IPS-NIHi7 (cell line): ENCODE data around the gene SLC4A5.

Experiments
- DNase-seq: peaks from one replicate; pipeline ENCODE4 v3.0.0; 2012; ENCODE audit warnings: mixed read lengths; ENCODE audit errors: extremely low spot score

Gene SLC4A5

DNA sequence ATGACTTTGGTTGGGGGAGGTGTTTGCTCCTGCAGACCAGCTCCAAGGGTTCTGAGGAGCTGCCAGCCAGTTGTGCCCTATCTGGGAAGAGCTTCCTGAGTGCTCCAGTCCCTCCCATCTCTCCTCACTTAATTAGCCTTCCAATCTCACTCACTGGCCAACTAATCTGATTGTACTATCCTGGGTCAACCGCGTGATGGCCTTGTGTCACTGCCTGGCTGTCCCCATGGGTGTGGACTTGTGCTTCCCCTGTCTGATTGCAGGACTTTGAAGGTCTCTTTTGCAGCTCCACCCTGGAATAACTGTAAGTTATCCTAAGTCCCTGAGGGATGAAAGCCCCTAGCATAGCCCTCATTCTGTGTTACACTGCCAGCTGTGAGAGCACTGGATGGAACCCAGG is 65.0 kb downstream of the SLC4A5 start:
- DNase-seq: no peak

DNA sequence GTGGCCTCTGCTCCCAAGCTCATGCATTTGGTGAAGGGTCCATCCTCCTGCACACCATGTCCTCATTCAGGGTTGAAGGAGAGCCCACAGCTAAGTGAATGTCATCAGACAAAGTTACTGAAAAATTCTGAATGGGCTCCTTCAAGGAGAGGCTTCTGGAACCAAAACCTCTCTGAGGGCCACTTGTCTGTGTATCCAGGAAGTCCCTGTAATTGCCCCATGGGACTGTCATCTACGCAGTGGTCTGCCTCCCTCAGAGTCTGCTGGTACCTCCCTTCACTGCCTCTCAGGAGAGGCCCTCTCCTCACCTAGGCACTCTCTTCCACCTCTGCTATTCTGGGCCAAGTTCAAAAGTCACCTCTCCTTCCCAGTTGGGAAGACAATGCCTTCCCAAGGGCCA is 68.0 kb downstream of the SLC4A5 start:
- no peak for DNase-seq

DNA sequence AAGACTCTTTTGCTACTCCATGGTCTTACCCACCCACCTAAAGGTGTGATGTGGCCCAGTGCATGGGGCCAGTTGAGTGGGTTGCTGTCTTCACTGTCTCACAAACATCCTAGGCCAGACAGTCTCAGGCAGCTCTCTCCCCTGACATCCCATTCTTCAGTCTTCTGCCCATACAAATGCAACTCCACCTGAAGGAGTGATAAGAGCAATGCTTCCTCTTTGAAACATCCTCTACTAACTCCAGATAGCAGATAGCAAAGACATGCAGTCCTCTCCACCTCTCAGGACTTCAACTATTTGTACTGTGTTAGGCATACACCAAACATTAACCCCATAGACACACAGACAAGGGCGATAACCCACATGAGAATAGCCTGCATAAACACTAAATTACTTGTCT is 73.5 kb downstream of the SLC4A5 start:
- DNase-seq: no peak

DNA sequence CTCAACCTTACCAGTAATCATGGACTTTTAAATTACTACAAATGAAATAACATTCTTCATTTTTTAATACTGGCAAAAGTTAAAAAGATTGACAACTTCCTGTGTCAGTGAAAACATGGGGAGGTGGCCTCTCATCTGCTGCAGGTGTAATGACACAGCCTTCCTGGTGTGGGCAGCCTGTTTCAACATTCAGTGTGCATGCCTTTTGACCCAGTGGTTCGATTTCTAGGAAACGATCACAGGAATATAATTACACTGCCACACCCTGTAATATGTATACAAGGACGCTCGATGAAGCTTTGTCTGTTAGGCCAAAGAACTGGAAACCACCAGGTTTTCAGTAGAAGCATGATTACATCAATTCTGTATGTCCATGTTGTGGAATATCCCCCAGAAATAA is 76.1 kb downstream of the SLC4A5 start:
- DNase-seq: peak; percentile 65

GRCh38 chr2:74264281-74264680 is 78.9 kb downstream of the SLC4A5 start:
- no peak for DNase-seq

DNA sequence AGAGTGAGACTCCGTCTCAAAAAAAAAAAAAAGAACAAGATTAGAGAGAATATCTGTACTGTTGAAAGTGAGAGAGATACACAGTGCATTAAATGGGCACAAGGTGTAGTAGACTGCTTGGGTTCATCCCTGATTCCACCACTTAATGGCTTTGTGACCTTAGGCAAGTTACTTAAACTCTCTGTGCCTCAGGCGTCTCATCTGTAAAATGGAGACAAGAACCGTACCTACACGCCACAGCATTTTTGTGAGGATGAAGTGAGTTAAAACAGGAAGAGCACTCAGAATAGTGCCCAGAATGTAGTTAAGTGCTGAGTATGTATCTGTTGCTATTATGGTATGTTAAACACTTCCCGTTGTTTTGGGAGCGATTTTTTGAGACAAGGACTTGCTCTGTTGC is 80.5 kb downstream of the SLC4A5 start:
- DNase-seq: no peak

- peak; percentile 88 for DNase-seq
These were observed 81.9 kb downstream of the SLC4A5 start for GRCh38 chr2:74261204-74261864.

DNA sequence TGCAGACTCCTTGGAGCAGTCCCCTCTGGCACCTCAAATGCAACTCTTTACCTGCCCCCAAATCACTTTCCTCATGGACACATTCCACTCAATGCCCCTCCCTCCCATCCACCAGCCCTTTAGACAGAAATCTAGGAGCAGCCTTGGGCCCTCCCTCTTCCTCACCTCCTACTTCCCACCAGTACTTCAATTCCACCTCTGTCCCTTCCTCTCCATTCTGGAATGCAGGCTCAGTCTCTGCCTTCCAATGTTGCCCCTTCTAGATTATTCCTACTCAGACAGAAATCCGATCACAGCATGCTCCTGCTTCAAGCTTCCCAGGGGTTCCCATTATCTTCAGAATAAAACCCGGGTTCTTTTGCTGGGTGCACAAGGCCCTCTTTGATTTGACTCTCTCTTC is 82.7 kb downstream of the SLC4A5 start:
- DNase-seq: no peak

DNA sequence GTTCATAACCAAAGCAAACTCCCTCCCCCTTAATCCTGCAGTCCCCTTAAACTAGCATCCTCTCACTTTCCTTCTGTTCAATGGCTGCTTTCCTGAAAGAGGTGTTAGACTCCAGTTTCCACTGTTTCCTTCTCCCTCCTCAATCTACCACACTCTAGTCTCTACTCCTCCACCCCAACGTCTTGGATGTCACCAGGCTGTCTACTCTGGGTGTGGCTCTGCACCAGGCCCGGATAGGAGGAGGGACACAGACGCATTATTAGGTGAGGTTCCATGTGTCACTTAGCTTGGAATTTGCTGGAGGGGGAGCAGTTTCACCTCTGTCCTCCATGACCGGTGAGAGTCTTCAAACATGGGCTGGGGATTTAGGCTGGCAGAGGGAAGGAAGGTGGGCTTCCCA is 83.5 kb downstream of the SLC4A5 start:
- DNase-seq: no peak

DNA sequence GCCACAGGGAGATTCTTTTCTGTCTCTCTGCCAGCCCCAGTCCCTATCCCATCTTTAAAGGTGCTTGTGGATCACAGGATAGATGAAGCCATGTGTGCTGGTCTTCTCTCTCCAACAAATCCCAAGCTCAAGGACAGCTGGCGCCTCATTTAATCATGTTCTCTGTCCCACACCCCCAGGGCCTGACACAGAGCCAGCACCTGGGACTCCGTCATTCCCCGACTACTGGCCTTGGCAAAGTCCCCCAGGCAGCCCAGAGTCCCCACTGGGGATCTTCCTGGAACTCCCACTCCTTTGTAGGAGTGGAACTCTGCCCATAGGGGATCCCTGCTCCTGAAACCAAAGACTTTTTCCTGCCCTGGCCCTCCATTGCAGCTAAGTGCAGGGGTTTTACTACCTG is 84.0 kb downstream of the SLC4A5 start:
- DNase-seq: no peak

- DNase-seq: no peak
These were observed 87.5 kb downstream of the SLC4A5 start for GRCh38 chr2:74255660-74256213.

DNA sequence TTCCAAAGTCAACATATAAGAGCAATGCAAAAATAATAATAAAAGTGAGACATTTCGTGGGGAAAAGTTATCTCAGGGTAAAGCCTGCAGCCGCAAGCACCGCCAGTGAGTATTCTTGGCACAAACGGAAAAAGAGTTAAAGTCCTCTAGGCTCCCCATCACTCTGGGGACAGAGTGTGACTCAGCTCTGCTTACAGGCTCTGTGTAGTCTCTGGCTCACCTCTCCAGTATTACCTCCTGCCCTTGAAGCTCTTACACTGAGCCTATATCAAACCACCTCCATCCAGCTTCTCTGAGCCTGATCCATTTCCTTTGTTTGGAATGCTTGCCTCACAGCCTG is 89.3 kb downstream of the SLC4A5 start:
- DNase-seq: no peak

GRCh38 chr2:74253306-74253970 is 89.8 kb downstream of the SLC4A5 start:
- DNase-seq: no peak

DNA sequence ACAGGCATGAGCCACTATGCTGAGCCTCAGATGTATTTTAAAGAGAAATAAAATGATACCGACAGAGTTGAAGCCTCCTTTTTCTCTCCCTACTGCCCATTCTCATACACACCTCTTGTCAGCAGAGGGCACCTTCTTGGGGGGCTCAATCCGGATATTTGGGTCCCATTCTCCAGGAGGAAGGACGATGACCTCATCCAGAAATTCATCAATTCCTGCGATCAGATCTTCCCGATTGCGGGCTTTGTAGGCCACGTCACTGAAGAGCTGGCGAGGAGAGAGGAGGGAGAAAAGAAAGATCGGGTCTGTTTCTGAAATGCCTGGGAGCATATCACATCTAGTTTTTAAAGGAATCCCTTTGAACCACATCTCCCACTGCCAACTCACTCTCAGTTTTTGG is 90.4 kb downstream of the SLC4A5 start:
- DNase-seq: no peak

DNA sequence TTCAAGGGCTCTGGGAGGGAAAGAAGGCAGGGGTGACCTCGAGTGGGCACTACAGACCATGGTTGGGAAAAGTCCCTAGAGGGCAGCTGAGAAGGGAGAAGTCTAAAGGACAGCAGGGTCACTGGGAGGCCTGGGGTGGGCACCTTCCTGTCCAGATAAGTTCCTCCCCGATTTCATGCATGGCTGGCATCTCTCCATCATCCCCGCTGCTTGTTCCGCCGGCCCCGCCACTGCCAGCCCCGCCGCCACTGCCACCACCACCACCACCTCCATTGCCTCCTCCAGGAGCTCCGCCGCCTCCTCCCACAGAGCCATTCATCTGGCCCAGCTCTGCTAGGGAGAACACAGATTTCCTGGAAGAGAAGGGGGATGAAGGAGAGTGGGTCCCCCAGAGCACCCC is 91.2 kb downstream of the SLC4A5 start:
- DNase-seq: no peak

- peak; percentile 84 for DNase-seq
These were observed 93.0 kb downstream of the SLC4A5 start for GRCh38 chr2:74250189-74250631.

DNA sequence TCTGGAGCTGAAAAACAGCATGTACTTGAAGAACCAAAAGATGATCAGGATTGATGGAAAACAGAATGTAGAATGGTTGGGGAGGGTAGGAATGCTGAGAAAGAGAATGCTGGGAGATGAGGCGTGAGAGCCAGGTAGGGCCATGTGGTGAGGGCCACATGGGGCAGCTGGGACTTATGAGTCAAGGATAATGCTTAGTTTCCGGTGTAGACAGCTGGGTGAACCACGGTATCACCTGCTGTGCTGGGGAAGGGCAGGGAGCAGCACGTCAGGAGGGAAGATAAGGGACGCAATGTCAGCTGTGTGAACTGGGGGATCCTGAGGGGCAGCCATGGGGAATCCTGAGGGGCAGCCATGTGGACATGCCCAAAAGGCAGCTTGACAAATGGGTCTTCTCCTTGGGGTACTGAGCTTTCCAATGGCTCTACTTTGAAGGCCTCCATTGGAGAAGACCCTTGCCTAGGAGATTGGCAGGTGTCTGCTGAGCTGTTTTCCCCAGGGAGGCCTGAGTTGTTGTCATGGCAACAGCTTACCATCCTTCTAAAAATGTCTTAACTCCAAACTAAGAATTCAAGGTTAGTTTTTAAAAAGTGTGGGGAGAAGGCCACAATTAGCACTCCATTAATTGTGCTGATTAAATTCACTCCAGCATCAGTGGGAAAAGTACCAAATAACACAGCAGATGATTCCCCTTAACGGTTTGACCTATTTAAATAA is 93.7 kb downstream of the SLC4A5 start:
- no peak for DNase-seq

GRCh38 chr2:74246496-74247195 is 96.6 kb downstream of the SLC4A5 start:
- no peak for DNase-seq

GRCh38 chr2:74244286-74244685 is 98.9 kb downstream of the SLC4A5 start:
- DNase-seq: no peak

DNA sequence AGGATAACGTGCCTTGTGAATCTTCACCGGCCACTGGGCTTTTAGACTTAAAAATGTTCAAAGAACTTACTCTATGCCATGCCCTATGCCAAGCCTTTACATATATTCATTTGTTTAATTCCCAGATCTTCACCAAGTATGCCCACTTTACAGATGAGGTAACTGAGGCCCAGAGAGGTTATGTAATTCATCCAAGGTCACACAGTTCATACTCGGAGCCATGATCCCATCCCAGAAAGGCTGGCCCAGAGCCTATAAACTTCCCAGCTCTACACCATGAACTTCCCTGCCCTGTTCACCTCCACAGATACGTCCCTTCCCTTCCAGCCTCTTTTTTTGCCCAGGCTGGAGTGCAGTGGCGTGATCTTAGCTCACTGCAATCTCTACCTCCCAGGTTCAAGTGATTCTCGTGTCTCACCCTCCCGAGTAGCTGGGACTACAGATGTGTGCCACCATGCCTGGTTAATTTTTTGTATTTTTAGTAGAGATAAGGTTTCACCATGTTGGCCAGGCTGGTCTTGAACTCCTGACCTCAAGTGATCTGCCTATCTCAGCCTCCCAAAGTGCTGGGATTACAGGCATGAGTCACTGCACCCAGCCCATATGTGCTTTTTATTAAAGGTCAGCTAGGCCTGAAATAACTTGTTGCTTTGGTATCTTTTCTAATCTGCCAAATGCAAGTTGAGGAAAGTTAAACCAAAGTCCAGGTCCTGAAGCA is 100.7 kb downstream of the SLC4A5 start:
- no peak for DNase-seq

- no peak for DNase-seq
These were observed 103.9 kb downstream of the SLC4A5 start for GRCh38 chr2:74239346-74239745.

GRCh38 chr2:74238879-74239278 is 104.3 kb downstream of the SLC4A5 start:
- no peak for DNase-seq
